Measurements from ENCODE around the gene RAD51B.
"Not testable (repeated sequence)": the region's sequence is repeated elsewhere in the genome, so short reads cannot be mapped to it uniquely, and the experiment has no call there.

Gene RAD51B

DNA sequence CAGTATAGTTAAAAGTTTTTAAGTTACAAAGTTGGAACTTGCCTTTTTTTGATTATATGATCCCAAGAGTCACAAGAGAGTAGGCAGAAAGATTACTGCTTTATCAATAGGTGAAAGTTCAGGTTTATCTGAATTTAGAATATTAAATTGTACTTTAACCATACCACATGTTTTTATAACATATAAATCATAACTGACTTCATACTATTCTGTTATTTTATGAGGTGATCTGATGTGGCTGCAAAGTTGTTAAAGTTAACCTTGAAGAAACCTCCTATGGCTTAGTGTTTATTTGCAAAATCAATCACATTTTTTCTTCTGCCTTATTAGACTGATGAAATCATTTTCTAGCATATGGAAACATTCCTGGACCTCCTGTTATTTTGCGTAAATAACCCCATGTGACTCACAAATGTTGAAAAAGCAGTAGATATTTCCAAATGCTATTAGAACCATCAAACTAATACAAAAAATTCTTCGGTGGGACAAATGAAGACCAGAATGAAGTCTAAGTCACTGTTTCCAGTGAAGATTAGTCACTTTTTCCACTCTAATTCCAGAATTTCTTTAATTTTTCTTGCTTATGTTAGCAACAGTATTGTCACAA lies 132.1 kb downstream of the RAD51B start:
- no peak for DNase-seq

DNA sequence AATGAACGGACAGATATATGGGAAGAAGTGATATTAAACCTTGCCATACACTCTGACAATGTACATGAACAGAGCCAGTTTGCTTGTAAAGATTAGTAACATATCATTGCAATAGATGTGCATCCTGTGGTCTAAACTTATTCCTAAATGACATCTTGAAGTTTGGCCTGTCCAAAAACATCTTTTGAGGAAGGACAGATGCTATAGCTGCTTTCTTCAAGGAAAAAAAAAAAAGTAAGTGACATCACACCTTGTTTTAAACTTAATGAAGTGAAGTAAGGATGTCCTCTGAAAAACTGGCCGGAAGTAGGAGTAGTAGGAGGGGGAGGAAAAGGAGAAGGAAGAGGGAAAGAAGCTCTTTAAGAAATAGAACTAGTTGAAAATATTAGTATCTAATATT lies 132.8 kb downstream of the RAD51B start:
- no peak for DNase-seq

DNA sequence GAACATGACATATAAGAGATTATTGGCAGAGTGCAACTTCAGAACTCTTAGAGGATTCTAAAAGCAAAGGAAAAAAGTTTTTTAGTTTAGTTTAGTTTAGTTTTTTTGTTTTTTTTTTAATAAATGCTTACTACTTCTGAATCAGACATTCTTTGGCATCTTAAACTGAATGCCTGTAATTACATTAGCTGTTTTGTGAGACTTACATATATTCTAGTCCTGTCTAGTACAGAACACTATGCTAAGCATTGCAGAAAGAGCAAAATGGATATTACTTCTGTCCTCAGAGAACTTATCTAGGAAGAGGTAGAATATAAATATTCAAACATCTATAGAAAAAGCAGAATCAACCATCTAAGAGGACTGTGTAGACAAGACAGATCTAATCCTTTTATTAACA lies 133.2 kb downstream of the RAD51B start:
- no peak for DNase-seq

DNA sequence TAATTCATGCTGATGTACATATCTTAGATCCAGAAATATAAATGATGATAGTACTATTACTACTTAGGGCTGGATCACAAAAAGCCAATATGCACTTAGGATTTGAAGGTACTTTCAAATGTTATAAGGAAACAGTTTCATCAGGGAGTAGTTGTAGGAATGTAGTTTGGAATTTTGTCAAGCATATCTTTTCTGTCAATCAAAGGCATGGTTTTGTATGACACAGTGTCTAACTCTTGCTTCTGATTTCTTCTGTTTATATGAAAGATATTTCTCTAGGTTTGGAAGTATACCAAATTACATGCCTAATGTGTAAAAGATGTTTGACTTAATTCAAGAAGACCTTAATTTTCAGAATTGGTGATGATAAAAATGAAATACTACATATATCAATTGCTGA lies 135.7 kb downstream of the RAD51B start:
- DNase-seq, result no peak

DNA sequence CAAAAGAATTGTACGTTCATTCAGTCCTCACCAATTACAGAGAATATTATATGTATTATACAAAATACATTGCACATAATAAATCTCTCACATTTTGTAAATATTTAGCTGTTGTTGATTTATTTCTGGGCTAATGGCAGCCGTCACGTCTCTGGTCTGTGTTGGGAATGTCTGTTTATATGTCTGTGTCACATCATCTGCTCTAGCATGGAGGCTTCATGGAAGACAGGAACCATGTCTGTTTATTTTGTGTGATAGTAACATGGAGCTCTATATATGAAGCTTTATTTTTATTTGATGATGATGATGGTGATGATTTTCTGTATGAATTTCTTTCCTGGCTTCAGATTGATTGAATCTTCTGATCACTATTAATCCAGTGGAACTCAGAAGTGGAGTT lies 138.4 kb downstream of the RAD51B start:
- no peak for DNase-seq

DNA sequence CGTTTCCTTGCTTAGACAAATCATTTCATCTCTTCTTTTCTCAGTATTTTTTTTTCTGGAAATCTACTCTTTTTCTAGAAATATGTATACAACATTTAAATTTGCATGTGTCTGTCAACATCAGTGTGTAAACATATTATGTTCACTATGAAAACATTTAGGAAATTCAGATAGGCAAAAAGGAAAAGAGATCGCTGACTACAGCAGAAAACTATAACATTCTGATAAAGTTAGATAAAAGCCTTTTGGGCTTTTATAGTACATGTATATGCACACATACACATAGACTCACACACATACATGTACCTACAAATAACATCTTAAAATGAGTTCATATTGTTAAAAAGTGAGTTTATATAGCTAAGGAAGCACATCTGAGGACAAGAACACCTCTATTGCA lies 142.1 kb downstream of the RAD51B start:
- DNase-seq, result no peak

DNA sequence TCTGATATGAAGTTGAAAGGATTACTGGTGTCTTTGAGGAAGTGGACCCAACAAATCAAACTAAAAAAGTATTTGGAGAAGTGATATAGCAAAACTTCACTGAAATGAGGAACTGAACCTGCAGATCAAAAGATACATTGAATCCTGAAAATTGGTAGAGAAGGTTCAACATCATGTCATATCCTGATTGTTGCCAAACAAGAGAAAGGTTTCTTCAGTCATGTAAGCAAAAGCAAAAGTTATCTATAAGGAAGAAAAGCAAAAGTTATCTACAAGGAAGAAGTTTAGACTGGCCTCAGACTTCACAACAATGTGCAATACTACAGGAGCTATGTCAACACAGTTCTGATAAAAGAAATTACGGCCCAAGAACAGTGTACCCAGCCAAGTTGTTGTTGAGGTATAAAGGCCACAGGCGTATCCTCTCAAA lies 142.7 kb downstream of the RAD51B start:
- peak; percentile 7 for DNase-seq

DNA sequence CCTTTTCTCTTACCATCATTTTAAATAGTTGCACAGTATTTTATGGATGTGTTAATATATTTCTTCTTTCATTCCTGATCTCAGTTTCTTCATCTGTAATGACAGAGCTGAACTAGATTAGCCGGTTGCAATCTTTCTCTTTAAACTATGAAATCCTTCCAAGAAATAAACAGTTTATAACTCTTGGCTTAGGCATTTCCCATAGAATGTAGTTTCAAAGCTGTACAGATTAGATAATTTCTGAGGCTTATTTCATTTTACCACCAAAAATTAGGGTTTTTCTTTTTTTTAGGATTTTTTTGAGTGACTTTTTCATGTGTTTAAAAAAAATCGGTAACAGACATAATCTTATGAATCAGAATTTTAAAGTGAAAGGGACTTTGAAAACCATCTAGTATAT lies 144.0 kb downstream of the RAD51B start:
- no peak for DNase-seq

DNA sequence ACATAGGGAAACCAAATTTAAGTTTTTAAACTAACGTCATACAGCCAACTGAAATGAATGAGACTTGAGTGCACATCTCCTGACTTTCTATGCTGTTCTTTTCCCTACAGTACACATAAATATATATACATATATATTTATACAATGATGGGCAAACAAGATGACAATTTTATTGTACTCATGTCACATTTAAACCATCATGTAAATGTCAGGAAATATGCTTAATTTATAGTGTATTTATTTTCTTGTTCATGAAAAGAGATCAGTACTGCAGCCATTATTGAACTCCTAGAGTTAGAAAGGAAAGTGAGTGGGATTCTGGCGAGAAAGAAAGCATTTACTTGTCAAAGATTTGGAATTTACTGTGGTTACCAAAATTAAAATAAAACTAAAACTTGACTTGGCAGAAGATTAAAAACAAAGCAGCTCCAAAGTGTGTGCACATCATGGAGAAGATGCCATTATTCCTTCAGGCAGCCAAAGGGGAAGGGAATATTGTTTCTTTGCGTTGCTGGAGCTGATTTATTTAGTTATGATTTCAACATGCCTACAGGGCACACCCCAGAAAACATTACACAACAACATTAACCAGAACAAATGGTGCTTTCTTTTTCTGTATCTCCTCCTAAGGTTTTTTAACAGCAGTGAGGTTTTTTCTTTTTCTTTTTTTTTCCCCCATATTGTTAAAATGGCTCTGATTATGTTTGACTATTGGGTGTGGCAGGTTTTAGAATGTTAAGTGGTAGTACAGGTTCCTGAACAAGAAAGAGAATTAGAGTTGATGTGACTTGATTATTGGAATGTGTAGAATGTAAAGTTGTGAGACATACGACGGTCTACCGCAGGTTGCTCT lies 144.6 kb downstream of the RAD51B start:
- no peak for DNase-seq

DNA sequence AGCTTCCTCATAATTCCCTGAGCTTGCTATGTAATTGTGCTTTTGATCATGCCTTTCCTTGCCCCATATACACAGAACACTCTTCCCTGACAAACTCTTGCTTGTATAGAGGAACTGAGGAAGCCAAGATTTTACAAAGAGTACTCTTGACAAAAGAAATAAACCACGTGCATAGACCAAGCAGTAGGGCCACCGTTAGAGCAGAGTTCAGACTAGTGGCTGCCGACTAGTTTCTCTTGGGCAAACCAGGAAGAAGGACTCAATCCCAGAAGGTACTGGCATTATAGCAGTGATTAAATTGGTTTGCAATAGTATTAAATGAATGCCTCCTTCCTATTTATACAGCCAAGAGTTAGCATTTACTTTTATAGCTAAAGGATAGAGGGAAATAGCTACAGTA lies 146.1 kb downstream of the RAD51B start:
- no peak for DNase-seq

DNA sequence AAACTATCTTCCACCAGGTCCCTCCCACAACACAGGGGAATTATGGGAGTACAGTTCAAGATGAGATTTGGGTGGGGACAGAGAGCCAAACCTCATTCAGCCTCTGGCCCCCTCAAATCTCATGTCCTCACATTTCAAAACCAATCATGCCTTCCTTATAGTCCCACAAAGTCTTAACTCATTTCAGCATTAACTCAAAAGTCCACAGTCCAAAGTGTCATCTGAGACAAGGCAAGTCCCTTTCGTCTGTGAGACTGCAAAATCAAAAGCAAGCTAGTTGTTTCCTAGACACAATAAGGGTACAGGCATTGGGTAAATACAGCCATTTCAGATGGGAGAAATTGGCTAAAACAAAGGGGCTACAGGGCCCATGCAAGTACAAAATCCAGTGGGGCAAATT lies 147.6 kb downstream of the RAD51B start:
- no peak for DNase-seq

DNA sequence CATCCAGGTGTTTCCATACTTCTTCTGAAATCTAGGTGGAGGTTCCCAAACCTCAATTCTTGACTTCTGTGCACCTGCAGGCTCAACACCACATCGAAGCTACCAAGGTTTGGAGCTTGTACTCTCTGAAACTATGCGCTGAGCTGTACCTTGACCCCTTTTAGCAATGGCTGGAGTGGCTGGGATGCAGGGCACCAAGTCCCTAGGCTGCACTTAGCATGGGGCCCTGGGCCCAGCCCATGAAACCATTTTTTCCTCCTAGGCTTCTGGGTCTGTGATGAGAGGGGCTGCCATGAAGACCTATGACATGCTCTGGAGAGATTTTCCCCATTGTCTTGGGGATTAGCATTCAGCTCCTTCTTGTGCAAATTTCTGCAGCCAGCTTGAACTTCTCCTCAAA lies 148.4 kb downstream of the RAD51B start:
- DNase-seq, result not testable (repeated sequence)

DNA sequence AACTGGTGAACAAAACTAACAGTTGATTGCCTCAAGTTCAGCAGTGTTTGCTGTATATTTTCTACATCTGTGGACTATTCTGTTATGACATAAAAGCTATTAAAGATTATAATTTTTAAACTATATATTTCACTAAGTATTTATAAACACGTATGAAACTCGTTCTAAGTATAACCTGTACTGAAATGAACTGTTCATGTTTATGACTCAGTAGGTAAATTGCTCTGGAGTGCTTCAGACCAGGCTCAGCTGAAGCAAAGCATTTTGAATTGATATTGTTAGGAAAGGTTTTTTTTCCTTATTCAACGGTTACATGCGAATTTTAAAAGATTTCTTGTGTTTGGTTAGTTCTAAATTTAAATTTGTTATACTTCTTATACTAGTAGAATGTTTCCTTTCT lies 151.3 kb downstream of the RAD51B start:
- DNase-seq, result no peak

DNA sequence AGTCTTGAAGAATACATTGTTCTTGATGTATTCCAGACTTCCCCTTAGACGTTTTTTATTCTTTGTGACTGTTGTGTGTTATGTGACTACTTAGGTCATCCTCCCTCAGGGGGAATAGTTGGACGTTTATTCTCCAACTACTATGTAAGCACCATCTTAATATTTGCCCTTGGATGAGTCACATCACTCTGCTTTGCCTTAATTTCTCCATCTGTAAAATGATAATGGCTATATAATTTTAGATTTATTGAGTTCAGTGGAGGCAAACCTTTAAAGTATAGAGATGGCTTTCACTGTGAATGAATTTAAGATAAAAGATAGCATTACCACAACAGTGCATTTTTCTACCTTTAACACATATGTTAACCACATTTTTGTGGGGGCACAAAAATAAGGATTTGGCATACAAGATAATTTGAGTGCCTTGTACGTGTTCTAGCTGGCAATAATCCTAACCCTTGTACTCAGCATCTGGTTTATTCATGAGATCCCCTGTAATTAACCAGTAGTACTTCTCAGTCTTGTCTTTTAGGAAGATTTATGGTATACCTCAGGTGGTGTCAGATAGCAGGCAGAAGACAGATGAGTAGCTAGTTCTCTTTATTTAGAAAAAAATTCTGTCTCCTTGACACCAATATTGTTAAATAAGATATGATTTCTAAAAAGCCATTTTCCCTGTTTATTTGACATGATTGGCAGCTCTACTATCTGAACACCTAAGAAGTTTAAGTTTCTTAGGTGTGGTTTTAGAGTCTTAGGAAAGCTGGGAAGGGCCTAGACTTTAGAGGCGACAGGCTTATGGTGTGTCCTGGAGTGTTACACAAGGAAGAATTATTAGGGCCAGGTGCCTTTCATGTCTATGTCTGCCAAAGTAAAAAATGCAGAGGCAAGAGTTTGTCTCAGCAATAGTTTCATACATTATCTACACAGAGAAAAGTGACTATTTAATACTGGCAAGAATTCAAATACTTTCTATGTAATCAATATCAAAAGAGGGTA lies 152.3 kb downstream of the RAD51B start:
- no peak for DNase-seq

DNA sequence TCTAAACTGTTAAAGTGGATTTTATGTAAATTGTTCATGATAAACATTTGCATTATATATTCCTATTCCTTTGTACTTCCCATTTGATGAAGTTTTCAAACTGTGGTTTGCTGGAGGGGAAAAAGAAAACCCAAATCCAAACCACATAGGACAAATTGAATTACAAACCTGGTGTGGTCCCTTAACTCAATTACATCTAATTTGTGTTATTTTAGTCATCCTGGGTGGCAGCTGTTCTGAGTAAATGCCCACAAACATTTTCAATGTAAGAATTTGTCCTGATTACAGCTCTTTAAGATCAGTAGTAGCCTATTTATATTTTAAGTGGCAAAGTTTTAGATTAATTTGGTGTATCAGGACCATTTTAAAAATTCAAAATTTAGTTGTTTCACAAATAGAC lies 153.9 kb downstream of the RAD51B start:
- no peak for DNase-seq

DNA sequence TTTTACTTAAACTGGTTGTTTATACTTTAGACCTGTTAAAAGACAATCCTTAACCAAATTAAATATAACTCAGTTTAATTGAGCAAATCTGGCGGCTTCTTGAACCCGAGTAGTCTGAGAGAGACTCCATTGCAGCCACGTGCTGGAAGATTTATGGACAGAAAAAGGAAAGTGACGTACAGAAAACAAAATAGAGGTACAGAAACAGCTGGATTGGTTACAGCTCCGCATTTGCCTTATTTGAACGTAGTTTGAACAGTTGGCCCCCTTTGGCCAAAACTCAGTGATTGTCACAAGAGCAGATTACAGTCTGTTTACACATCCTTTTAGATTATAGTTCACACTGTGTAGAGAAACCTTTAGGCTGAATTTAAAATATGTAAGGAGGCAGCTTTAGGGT lies 155.9 kb downstream of the RAD51B start:
- no peak for DNase-seq

DNA sequence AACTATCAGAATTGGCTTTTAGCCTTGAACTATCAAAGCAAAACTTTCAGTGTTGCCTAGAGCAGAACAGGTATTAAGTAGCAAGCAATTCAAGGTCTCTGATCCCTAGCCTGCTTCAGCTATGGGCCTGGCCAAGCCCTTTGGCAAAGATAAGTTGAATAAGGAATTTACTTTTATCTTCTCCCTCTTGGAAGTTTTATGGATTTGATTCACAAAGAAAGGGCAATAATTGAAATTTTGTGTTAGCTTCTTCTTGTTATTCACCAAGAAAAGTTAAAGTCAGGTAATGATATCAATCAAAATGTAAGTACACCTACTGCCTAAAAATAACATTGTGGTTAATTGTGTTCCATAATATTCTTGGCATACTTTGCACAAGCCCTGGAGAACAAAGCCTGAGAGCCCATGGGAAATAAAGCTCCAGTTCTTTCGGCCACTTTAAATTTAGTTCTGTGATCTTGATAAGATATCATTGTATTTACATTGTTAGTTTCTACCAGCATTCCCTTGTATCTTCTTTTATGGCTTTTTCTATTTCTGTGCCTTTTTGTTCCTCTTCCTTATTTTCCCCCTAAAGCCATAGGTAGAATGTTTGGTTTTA lies 158.0 kb downstream of the RAD51B start:
- DNase-seq, result no peak

DNA sequence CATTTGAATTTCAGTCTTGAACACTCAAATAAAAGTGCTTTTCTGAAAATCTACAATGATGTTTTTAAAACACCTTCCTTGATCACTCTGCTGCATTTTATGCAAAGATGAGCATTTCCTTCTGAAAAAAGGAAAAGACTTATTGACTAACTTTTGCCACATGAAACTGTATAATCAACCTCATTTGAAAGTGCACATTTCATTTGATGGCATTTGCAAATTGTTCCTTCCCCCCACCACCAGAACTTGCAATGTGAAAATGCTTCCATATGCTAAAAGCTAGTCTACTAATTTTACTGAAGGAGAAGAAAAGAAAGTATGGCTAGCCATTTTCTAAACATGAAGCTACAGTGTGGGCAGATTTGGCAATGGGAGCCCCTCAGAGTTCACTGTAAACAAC lies 159.2 kb downstream of the RAD51B start:
- no peak for DNase-seq

DNA sequence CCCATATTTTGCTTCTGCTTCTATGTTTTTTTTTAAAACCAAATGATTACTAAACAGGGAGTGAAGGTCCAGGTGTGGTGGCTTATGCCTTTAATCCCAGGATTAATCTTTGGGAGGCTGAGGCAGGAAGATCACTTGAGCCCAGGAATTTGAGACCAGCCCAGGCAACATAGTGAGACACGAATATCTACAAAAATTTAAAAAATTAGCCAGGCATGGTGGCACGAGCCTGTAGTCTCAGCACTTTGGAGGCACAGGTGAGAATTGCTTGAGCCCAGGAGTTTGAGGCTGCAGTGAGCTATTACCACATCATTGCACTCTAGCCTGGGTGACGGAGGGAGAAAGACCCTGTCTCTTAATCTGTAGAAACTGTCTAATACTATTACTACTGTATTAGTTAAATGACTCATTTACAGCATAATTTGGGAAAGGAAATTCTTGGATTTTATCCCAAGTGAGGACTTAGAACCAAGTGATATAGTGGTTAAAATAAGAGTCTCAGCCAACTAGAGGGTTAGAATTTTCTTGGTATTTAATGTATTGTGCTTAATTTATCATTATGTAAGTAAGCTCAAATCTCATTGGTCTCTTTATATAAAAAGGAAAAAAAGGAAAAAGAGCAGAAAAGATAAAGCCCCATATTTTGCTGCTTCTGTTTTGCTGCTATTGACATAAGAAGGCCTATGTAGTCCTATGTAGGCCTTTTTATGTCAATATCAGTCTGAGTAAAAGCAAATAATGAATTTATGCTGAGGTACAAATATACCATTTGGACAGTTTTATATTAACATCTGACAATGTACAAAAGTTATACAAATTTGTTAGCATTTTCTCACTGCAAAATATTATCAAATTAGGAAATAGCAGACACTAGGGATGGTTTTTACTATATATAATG lies 163.4 kb downstream of the RAD51B start:
- no peak for DNase-seq

DNA sequence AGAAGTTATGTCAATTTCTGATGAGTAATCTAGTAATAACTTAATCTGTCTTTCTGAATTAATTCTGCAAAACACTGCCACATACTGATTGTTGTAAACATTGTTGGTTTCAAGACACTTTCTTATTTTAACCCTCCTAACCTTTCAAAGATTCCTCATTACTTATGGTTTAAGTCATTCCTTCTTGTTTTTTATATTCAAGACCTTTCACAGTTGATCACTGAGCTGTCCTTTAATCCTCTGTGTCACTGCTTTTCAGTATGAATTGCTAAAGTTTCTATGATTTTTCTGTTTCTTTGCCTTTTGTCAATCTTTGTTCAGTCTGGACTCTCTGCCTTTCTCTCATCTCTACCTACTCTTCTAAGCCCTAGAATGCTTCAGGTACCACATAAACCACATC lies 164.7 kb downstream of the RAD51B start:
- DNase-seq, result no peak

DNA sequence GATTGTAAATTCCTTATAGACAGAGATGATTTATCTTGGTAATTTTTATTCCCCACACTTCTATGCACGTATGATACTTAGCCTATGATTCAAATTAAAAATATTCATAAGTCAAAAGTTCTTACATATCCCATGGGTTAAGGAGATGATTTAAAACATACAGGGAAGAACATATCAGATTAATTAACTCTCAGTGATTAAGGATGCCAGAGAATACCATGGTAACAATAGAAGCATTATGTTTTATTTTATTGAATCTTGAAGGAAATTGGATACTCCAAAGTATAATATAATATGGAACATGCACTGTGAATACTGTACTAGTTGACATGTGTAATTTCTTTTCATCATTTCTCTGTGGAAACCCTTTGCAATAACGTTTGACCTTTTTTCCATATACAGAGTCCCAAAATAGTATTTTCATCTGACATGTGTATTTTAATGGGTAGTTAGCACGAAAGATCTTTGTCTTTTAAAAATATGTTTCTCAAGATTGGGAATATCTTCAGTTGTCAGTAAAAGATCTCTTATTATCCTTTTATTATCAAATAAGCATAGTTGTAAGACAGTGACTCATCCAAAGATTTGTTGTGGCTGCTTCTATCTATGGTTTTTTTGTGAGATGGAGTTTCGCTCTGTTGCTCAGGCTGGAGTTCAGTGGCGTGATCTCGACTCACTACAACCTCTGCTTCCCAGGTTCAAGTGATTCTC lies 166.7 kb downstream of the RAD51B start:
- DNase-seq, result no peak

Measured in CD4-positive, alpha-beta T cell treated with Interleukin-21 for 1 hour (primary cell).